ENCODE measurements around the gene CD151.

Gene CD151

DNA sequence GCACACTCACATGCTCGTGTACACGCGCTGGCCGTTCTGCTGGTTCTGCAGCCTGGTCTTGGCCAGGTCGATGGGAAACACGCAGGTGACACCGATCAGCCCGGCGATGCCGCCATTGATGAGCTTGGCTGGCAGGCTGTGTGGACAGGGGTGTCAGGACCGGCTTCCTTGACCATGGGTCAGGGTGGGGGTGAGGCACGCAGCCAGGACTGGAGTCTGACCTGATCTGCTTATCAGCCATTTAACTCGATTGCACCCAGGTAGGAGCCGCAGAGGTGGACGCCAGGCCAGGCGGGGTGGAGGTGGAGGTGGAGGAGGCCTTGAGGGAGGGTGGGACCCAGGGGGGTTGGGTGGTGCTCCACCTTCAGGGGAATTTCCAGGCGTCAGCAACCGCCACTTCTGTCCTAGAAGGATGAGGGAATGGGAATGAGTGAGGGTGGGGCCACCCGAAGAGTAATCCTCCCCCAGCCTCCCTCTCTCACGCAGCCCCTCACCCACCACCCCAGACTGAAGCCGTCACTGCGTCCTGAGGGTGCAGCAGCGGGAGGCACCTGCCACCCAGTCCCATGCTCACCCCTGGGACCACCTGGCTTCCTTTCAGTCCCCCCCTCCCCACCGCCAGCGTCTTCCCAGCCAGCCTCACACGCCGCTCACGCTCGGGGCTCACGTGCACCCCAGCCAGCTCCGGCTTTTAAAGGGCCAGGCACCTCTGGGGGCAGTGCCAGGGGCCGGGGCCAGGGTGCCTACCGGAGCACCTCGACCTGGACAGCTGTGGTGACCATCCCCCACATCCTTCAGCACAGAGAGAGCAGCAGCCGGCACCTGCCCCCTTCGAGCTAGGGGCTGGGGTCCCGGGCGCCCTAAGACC is 37.8 kb upstream of the CD151 start:
- TF ChIP-seq SIN3A (IDR thresholded peaks at IDR 0.05; ENCODE audit: borderline replicate concordance, insufficient read depth, low read length) (no peak), FOXP2 (optimal IDR thresholded peaks at IDR 0.05; ENCODE audit: borderline replicate concordance, extremely low read depth, extremely low read length, insufficient read depth) (no peak), TAF1 (IDR thresholded peaks at IDR 0.05; ENCODE audit: borderline replicate concordance, insufficient read depth, low read length) (no peak), POLR2AphosphoS5 (IDR thresholded peaks at IDR 0.05; ENCODE audit: low read depth, low read length) (no peak)
- TF ChIP-seq, protein P1, sequence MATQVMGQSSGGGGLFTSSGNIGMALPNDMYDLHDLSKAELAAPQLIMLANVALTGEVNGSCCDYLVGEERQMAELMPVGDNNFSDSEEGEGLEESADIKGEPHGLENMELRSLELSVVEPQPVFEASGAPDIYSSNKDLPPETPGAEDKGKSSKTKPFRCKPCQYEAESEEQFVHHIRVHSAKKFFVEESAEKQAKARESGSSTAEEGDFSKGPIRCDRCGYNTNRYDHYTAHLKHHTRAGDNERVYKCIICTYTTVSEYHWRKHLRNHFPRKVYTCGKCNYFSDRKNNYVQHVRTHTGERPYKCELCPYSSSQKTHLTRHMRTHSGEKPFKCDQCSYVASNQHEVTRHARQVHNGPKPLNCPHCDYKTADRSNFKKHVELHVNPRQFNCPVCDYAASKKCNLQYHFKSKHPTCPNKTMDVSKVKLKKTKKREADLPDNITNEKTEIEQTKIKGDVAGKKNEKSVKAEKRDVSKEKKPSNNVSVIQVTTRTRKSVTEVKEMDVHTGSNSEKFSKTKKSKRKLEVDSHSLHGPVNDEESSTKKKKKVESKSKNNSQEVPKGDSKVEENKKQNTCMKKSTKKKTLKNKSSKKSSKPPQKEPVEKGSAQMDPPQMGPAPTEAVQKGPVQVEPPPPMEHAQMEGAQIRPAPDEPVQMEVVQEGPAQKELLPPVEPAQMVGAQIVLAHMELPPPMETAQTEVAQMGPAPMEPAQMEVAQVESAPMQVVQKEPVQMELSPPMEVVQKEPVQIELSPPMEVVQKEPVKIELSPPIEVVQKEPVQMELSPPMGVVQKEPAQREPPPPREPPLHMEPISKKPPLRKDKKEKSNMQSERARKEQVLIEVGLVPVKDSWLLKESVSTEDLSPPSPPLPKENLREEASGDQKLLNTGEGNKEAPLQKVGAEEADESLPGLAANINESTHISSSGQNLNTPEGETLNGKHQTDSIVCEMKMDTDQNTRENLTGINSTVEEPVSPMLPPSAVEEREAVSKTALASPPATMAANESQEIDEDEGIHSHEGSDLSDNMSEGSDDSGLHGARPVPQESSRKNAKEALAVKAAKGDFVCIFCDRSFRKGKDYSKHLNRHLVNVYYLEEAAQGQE (IDR thresholded peaks at IDR 0.05; ENCODE audit: insufficient read depth in 1 of 2, low read depth in 2 of 2, low read length in 2 of 2), result no peak

DNA sequence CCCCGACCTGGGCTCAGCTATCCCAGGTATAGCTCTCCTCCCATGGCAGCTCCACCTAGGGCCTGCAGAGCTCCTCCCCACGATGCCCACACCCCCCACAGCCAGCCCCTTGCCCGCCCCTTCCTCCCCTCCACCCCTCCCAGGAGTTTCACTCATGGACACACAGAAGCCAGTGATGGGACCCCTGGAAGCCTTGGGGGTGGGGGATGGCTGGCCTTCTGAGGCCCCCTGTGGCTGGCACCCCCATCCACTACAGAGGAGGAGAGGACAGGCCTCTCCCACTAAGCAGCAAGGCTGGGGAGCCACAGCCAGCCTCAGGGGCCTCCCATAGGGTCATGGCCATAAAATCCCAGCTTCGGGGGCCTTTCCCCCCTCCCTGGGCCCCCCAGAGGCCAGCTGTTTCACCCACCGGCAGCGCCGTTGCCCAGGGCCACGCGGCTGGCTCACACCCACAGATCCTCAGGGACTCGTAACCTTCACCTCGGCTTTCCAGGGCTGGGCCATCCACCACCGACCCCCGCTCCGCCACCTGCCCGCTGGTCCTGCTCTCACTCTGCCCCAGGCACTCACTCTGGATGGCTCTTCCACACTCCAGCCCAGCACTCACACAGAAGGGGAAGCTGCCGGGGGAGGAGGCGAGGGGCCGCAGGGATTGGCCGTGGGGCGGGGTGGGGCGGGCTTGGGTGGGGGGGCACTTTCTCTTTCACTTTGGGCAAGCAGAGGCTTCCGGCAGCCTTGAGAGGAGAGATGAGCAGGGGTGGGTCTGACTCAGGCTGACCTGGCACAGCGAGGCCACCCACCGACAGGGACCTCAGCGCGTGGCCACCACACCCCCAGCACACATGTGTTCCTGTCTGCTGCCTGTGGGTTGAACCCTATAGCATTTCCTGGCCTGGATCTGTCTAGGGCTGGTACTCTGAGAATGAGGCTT is 36.9 kb upstream of the CD151 start:
- TF ChIP-seq POLR2AphosphoS5 (IDR thresholded peaks at IDR 0.05; ENCODE audit: low read depth, low read length) (peak; percentile 71; the same call in 1 of the 2 replicates), TAF1 (IDR thresholded peaks at IDR 0.05; ENCODE audit: borderline replicate concordance, insufficient read depth, low read length) (0 out of 2 replicates have a peak, but pooled peaks have one; percentile 47), FOXP2 (optimal IDR thresholded peaks at IDR 0.05; ENCODE audit: borderline replicate concordance, extremely low read depth, extremely low read length, insufficient read depth) (no peak), SIN3A (IDR thresholded peaks at IDR 0.05; ENCODE audit: borderline replicate concordance, insufficient read depth, low read length) (peak; percentile 96; the same call in 1 of the 2 replicates)
- TF ChIP-seq, protein P1 (IDR thresholded peaks at IDR 0.05; ENCODE audit: insufficient read depth in 1 of 2, low read depth in 2 of 2, low read length in 2 of 2), result no peak

DNA sequence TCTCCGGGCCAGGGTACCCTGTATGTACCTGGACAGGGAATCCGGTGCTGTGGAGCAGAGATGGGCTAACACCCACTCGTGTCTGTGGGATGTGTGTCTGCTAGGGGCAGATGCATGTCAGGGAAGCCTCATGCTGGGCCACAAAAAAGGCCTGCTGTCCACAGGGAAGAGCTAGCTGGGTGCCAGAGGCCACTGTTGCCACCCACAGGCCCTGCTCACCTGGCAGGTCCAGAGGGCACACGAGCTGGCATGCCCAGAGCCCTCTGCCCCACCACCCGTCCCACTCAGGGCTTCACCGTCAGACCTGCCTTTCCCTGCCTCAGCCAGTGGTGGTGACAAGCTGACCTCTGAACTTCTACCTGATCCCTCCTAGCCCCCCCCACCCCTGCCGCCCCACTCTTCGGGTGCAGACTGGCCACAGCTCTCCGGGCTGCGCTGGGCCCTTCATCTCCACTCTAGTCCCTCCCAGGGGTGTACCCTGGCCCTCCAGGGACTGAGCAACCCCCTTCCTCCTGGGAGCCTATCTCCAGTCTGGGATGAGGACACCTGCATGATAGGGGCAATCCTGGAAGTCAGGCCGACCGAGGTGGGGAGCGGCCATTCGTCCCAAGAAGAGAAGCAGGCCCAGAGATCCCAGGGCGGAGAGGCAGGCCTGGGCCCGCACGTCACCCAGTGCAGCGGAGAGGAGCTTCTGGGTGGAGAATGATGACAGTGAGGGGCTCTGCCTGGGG is 36.0 kb upstream of the CD151 start:
- TF ChIP-seq, protein P1 (IDR thresholded peaks at IDR 0.05; ENCODE audit: insufficient read depth in 1 of 2, low read depth in 2 of 2, low read length in 2 of 2), result no peak
- no peak for TF ChIP-seq TAF1 (IDR thresholded peaks at IDR 0.05; ENCODE audit: borderline replicate concordance, insufficient read depth, low read length)
- no peak for TF ChIP-seq FOXP2 (optimal IDR thresholded peaks at IDR 0.05; ENCODE audit: borderline replicate concordance, extremely low read depth, extremely low read length, insufficient read depth)
- TF ChIP-seq POLR2AphosphoS5 (IDR thresholded peaks at IDR 0.05; ENCODE audit: low read depth, low read length), result no peak
- TF ChIP-seq SIN3A (IDR thresholded peaks at IDR 0.05; ENCODE audit: borderline replicate concordance, insufficient read depth, low read length), result no peak

DNA sequence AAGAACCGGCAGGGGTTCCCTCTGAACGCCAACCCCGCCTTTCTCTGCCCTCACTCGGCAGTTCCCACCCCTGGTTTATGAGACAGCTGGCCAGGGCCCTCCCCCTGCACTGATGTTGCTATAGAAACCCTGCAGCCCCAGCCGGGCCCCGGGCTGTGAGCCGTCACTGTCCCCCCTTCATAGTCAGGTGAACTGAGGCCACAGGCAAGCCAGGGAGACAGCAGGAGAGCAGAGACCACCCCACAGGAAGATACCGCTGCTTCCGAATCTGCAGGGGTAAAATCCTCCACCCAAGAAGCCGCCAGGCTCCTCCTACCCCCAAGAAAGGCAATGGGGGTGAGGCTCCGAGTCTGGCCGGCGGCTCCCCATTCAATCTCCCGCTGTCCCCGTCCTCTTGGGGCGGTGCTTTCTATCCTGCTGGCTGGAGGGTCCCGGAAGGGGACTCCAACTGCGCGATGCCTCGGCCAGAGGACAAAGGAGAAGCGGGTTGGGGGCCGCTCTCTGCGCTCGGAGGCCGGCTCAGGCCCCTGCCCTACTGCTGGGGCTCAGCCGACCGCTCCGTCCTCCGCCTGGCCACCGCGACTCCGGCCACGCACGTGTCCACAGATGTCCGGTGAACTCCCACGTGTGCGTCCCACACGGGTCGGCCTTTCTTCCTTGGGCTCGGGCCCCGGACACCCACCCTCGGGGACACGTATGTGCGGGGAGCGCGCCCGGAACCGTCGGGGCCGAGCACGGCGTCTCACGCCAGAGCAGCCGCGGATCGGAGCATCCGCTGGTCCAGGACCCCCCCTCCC is 35.3 kb upstream of the CD151 start:
- TF ChIP-seq FOXP2 (optimal IDR thresholded peaks at IDR 0.05; ENCODE audit: borderline replicate concordance, extremely low read depth, extremely low read length, insufficient read depth), result no peak
- TF ChIP-seq, protein P1 (IDR thresholded peaks at IDR 0.05; ENCODE audit: insufficient read depth in 1 of 2, low read depth in 2 of 2, low read length in 2 of 2), result no peak
- TF ChIP-seq POLR2AphosphoS5 (IDR thresholded peaks at IDR 0.05; ENCODE audit: low read depth, low read length), result peak; percentile 69; the same call in 1 of the 2 replicates
- peak; percentile 64; the same call in 1 of the 2 replicates for TF ChIP-seq SIN3A (IDR thresholded peaks at IDR 0.05; ENCODE audit: borderline replicate concordance, insufficient read depth, low read length)
- 0 out of 2 replicates have a peak, but pooled peaks have one; percentile 20 for TF ChIP-seq TAF1 (IDR thresholded peaks at IDR 0.05; ENCODE audit: borderline replicate concordance, insufficient read depth, low read length)

Data from PFSK-1 (cell line).